Prostate gland (tissue), 2 donors: Measurements from ENCODE around the gene LTF. TPM values are rescaled to one million over a fixed set of nuclear protein-coding genes. Genes with fewer than 3 reads are reported as not detected.

ENCODE experiments used
- DNase-seq: peaks from one replicate; pipeline ENCODE4 v3.0.0-alpha.2; 2019; ENCODE audit warnings: low spot score
- H3K27ac ChIP-seq, 2 donors: fragments of 200-600 bp; sonication (generic); 2 replicates each; pipeline ENCODE4 v1.5.1; 2017 to 2019
- H3K27me3 ChIP-seq: fragments of 200-600 bp; sonication (generic); replicated peaks from 2 replicates; pipeline ENCODE4 v1.5.1; 2019; ENCODE audit not compliant: insufficient read depth
- H3K36me3 ChIP-seq, 2 donors: fragments of 200-600 bp; sonication (generic); 1 replicate in 1 of 2; 2 replicates in 1 of 2; pipeline versions ENCODE4 v1.5.1 to v1.8.1; 2017 to 2019
- H3K4me1 ChIP-seq: fragments of 200-600 bp; sonication (generic); replicated peaks from 2 replicates; pipeline ENCODE4 v1.5.1; 2019
- H3K4me3 ChIP-seq, 2 donors: fragments of 200-600 bp; sonication (generic); 2 replicates each; pipeline ENCODE4 v1.5.1; 2017 to 2019
- H3K9me3 ChIP-seq: fragments of 200-600 bp; sonication (generic); 2 replicates; pipeline ENCODE4 v1.5.1; 2017
- CTCF ChIP-seq, 4 experiments: fragments of 200-600 bp in 2 of 4; fragments of 450-650 bp in 2 of 4; sonication (generic) in 2 of 4; IDR thresholded peaks; 1 replicate in 3 of 4; 2 replicates in 1 of 4; pipeline ENCODE4 v1.5.1; 2016 to 2019; ENCODE audit warnings: antibody characterized with exemption in 4 of 4, mild to moderate bottlenecking in 2 of 4, moderate library complexity in 2 of 4
- POLR2A ChIP-seq: fragments of 450-650 bp; IDR thresholded peaks from one replicate; pipeline ENCODE4 v1.6.1; 2016; ENCODE audit warnings: antibody characterized with exemption, mild to moderate bottlenecking
- POLR2AphosphoS5 ChIP-seq: sonication (generic); formaldehyde crosslinking; IDR thresholded peaks from one replicate; pipeline ENCODE4 v1.6.1; 2017; ENCODE audit warnings: antibody characterized with exemption
- WGBS: methylation state at CpG from one replicate; pipeline ENCODE4 v1.1.5; 2018; 5-methylcytosine and 5-hydroxymethylcytosine counted together
- intact Hi-C: fragments of 100-400 bp; cut with DNase I; formaldehyde crosslinking; loops from one replicate; pipeline ENCODE4 v1.14.2; 2022
- total RNA-seq, 2 donors: library from RNA; depleted of rRNA; stranded (reverse); fragments of >200 nt; gene quantifications; one replicate each; pipeline ENCODE4 v1.1.0, GENCODE V29; 2016

The LTF gene
- total RNA-seq, 2 donors from 2014 or later, result 22.6 to 130 TPM

GRCh38 chr3:46481636-46482035 lies 16.9 kb upstream of the LTF start:
- intact Hi-C loops, result no loop called here
- Histone ChIP-seq H3K27ac (no peak overlapping the region), H3K4me3 (no peak overlapping the region), H3K27me3 (no peaks in the 10 kb centered on the region), H3K9me3 (no peaks in the 10 kb centered on the region), H3K4me1 (no peaks in the 10 kb centered on the region), H3K36me3 (no peaks in the 10 kb centered on the region)
- 93% methylated on average over 4 of the region's 4 CpGs for WGBS
- no peak for DNase-seq
- no peak for TF ChIP-seq POLR2A
- TF ChIP-seq CTCF (IDR thresholded peaks at IDR 0.05), result no peak
- TF ChIP-seq POLR2AphosphoS5, result no peak

GRCh38 chr3:46480491-46481195 lies 15.9 kb upstream of the LTF start:
- 83% methylated on average over 6 of the region's 6 CpGs for WGBS

GRCh38 chr3:46479696-46480095 lies 15.0 kb upstream of the LTF start:
- TF ChIP-seq POLR2A, result no peak
- no peak for TF ChIP-seq POLR2AphosphoS5
- TF ChIP-seq CTCF (IDR thresholded peaks at IDR 0.05), result no peak
- H3K27me3 ChIP-seq, result no peaks in the 10 kb centered on the region
- no peak overlapping the region for H3K4me3 ChIP-seq
- no peak overlapping the region for H3K27ac ChIP-seq
- H3K36me3 ChIP-seq, result no peaks in the 10 kb centered on the region
- H3K4me1 ChIP-seq, result no peaks in the 10 kb centered on the region
- DNase-seq, result no peak
- no peaks in the 10 kb centered on the region for H3K9me3 ChIP-seq
- intact Hi-C loops, result no loop called here
- WGBS, result 95% methylated on average over 5 of the region's 5 CpGs

More at GRCh38 chr3:46480491-46481195, 15.9 kb upstream of the LTF start:
- TF ChIP-seq CTCF (IDR thresholded peaks at IDR 0.05) (no peak), POLR2AphosphoS5 (no peak), POLR2A (no peak)
- no peaks in the 10 kb centered on the region for H3K27me3 ChIP-seq
- intact Hi-C loops, result no loop called here
- no peaks in the 10 kb centered on the region for H3K36me3 ChIP-seq
- no peaks in the 10 kb centered on the region for H3K4me1 ChIP-seq
- no peaks in the 10 kb centered on the region for H3K9me3 ChIP-seq
- DNase-seq, result no peak
- H3K4me3 ChIP-seq, result no peak overlapping the region
- H3K27ac ChIP-seq, result no peak overlapping the region

- no peak overlapping the region for H3K27ac ChIP-seq
- intact Hi-C loops, result no loop called here
- WGBS, result 89% methylated on average over 5 of the region's 5 CpGs
- H3K4me1 ChIP-seq, result no peaks in the 10 kb centered on the region
- H3K4me3 ChIP-seq, result no peak overlapping the region
- no peak for DNase-seq
- H3K9me3 ChIP-seq, result no peaks in the 10 kb centered on the region
- H3K27me3 ChIP-seq, result no peaks in the 10 kb centered on the region
- no peaks in the 10 kb centered on the region for H3K36me3 ChIP-seq
- TF ChIP-seq CTCF (IDR thresholded peaks at IDR 0.05) (no peak), POLR2AphosphoS5 (no peak), POLR2A (no peak)
These were observed 14.3 kb upstream of the LTF start for GRCh38 chr3:46479021-46479420.

GRCh38 chr3:46478341-46478740 lies 13.6 kb upstream of the LTF start:
- DNase-seq, result no peak
- H3K27ac ChIP-seq, result no peak overlapping the region
- no peak overlapping the region for H3K4me3 ChIP-seq
- H3K4me1 ChIP-seq, result no peaks in the 10 kb centered on the region
- H3K27me3 ChIP-seq, result no peaks in the 10 kb centered on the region
- 86% methylated on average over 5 of the region's 5 CpGs for WGBS
- no peaks in the 10 kb centered on the region for H3K9me3 ChIP-seq
- H3K36me3 ChIP-seq, result no peaks in the 10 kb centered on the region
- intact Hi-C loops, result no loop called here
- TF ChIP-seq CTCF (IDR thresholded peaks at IDR 0.05) (no peak), POLR2AphosphoS5 (no peak), POLR2A (no peak)
